Psoas muscle (tissue), 8 donors: ENCODE measurements around the gene FAS. TPM values are rescaled to one million over a fixed set of nuclear protein-coding genes. Genes with fewer than 3 reads are reported as not detected.

ENCODE experiments used
- ATAC-seq, 4 donors: fragments of 200-7000 bp; cut with Tn5 transposase; one replicate each; pipeline ENCODE4 v1.9.1; 2020; ENCODE audit warnings: moderate library complexity in 3 of 4, mild to moderate bottlenecking in 2 of 4
- DNase-seq, 2 donors: peaks; one replicate each; pipeline ENCODE4 v3.0.0-alpha.2; 2020
- H3K27ac ChIP-seq: fragments of 200-600 bp; one replicate; pipeline ENCODE4 v1.8.0; 2022
- H3K27me3 ChIP-seq, 3 donors: fragments of 200-600 bp in 1 of 3; one replicate each; pipeline versions ENCODE4 v1.6.1 to v1.8.0; 2013 to 2022; ENCODE audit warnings: low read length in 2 of 3, mild to moderate bottlenecking in 2 of 3, moderate library complexity in 1 of 3; ENCODE audit not compliant: insufficient read depth in 3 of 3
- H3K36me3 ChIP-seq, 2 donors: fragments of 200-600 bp in 1 of 2; one replicate each; pipeline versions ENCODE4 v1.6.1 to v1.8.0; 2013 to 2022; ENCODE audit warnings: low read depth in 1 of 2, mild to moderate bottlenecking in 1 of 2, moderate library complexity in 1 of 2; ENCODE audit not compliant: insufficient read depth in 1 of 2
- H3K4me1 ChIP-seq: fragments of 200-600 bp; one replicate; pipeline ENCODE4 v1.8.0; 2022
- H3K4me3 ChIP-seq: fragments of 200-600 bp; one replicate; pipeline ENCODE4 v1.8.0; 2022; ENCODE audit warnings: mild to moderate bottlenecking
- H3K9me3 ChIP-seq: fragments of 200-600 bp; one replicate; pipeline ENCODE4 v1.8.0; 2022
- CTCF ChIP-seq: fragments of 200-600 bp; IDR thresholded peaks from one replicate; pipeline ENCODE4 v1.8.0; 2022; ENCODE audit warnings: antibody characterized with exemption
- WGBS, 3 donors: extraction: QIAGEN DNeasy Blood & Tissue Kit; methylation state at CpG; one replicate each; pipeline versions ENCODE4 v1.1.6 to v1.1.7; 2013; 5-methylcytosine and 5-hydroxymethylcytosine counted together
- intact Hi-C, 2 donors: fragments of 100-400 bp; cut with DNase I; formaldehyde crosslinking; loops; one replicate each; pipeline versions ENCODE4 v1.11.0 to v1.14.2; 2022
- polyA plus RNA-seq, 3 donors: library from polyadenylated mRNA; stranded (reverse); fragments of 200-250 nt; gene quantifications; one replicate each; pipeline ENCODE4 v1.2.3, GENCODE V29; 2013
- total RNA-seq, 4 donors: library from RNA; stranded (reverse); fragmentation: NEBNext Ultra II Directional in 2 of 4; extraction: Animal tissue kit (Norgen Biotek cat#: 25700) in 2 of 4; gene quantifications; one replicate each; pipeline versions ENCODE4 v1.2.1 to v1.2.4, GENCODE V29; 2021 to 2023
- donor health status: healthy with polysubstance abuse.
- donor health status: DM: no; HTN: no; CAD: no; lungs with moderate emphysema.
- donor health status: Bipolar disorder and iron deficiency.
- donor health status: healthy.
- donor health status: DM: yes; HTN: yes; CAD: no.
- donor health status: DM: no; HTN: no; CAD: no.
- donor health status: DM: no; HTN: no; CAD: no.
- donor health status: DM: yes; HTN: yes; CAD: no.

The FAS gene
- total and polyA plus RNA-seq, 7 donors: 1.1 to 3.8 (median 1.6) TPM

- TF ChIP-seq CTCF: no peak
- Histone ChIP-seq H3K36me3 (no peaks in the 10 kb centered on the region), H3K9me3 (no peaks in the 10 kb centered on the region), H3K27ac (no peak overlapping the region), H3K27me3 (no peaks in the 10 kb centered on the region), H3K4me3 (no peak overlapping the region), H3K4me1 (no peaks in the 10 kb centered on the region)
- 33 to 43% (median 38%) methylated on average over 5 of the region's 5 CpGs for WGBS, 3 donors
- intact Hi-C loops: no loop called here
- DNase-seq (no peak), ATAC-seq (peak in 1 of 4 donors; percentile 42)
Measured at GRCh38 chr10:89064748-89065147, 74.2 kb downstream of the FAS start.

Other genes with a start within 250 kb of the FAS start
- gene LIPN, start 230.8 kb upstream of the FAS start, total RNA-seq: not detected
- gene LIPN, start 230.8 kb upstream of the FAS start, polyA plus RNA-seq: not detected
- not detected for gene LIPM, start 188.1 kb upstream of the FAS start, total RNA-seq
- not detected for gene LIPM, start 188.1 kb upstream of the FAS start, polyA plus RNA-seq
- not detected for gene ANKRD22, start 139.0 kb upstream of the FAS start, total RNA-seq
- under 1 TPM in 2 of 3 donors, not detected in 1; 0.01 to 0.05 TPM for gene ANKRD22, start 139.0 kb upstream of the FAS start, polyA plus RNA-seq
- 1 to 10 TPM in 3 of 4 donors, under 1 TPM in 1; 0.90 to 1.4 (median 1.0) TPM for gene STAMBPL1, start 110.6 kb upstream of the FAS start, total RNA-seq
- under 1 TPM; 0.23 to 0.92 (median 0.51) TPM for gene STAMBPL1, start 110.6 kb upstream of the FAS start, polyA plus RNA-seq
- gene ACTA2, start 38.0 kb upstream of the FAS start, total RNA-seq: 10 to 100 TPM; 39.6 to 63.1 (median 53.1) TPM
- gene ACTA2, start 38.0 kb upstream of the FAS start, polyA plus RNA-seq: 10 to 100 TPM; 56.6 to 73.1 (median 65.6) TPM
- 1 to 10 TPM in 1 of 4 donors, under 1 TPM in 1, not detected in 2; 0.13 to 1.1 TPM for gene CH25H, start 216.5 kb downstream of the FAS start, total RNA-seq
- under 1 TPM; 0.05 to 0.35 (median 0.25) TPM for gene CH25H, start 216.5 kb downstream of the FAS start, polyA plus RNA-seq